H9 (cell line): ENCODE measurements around the gene SGSM2. TPM values are rescaled to one million over a fixed set of nuclear protein-coding genes. Genes with fewer than 3 reads are reported as not detected.

Experiments used
- DNase-seq: peaks from one replicate; pipeline ENCODE4 v3.0.0-alpha.2; 2017
- H2AFZ ChIP-seq: one replicate; pipeline ENCODE4 v1.6.1; 2013; ENCODE audit warnings: mild to moderate bottlenecking, low read length, control low read depth, moderate library complexity
- H2AK5ac ChIP-seq: 2 replicates; pipeline ENCODE4 v1.6.1; 2013; ENCODE audit warnings: low read length, control low read depth, mixed read lengths; ENCODE audit not compliant: insufficient read length
- H2BK120ac ChIP-seq: one replicate; pipeline ENCODE4 v1.6.1; 2013; ENCODE audit warnings: low read depth, mild to moderate bottlenecking, low read length, control low read depth, inconsistent platforms; ENCODE audit not compliant: poor library complexity, severe bottlenecking
- H2BK12ac ChIP-seq: 2 replicates; pipeline ENCODE4 v1.6.1; 2013; ENCODE audit warnings: low read length, control low read depth, mixed read lengths, low read depth; ENCODE audit not compliant: insufficient read length
- H2BK15ac ChIP-seq: 2 replicates; pipeline ENCODE4 v1.6.1; 2013; ENCODE audit warnings: low read depth, low read length, control low read depth
- H2BK20ac ChIP-seq: one replicate; pipeline ENCODE4 v1.6.1; 2013; ENCODE audit warnings: low read depth, mild to moderate bottlenecking, low read length, control low read depth, inconsistent platforms; ENCODE audit not compliant: poor library complexity, severe bottlenecking
- H2BK5ac ChIP-seq: 2 replicates; pipeline ENCODE4 v1.6.1; 2013; ENCODE audit warnings: low read length, control low read depth, mixed read lengths; ENCODE audit not compliant: insufficient read length
- H3K14ac ChIP-seq: 2 replicates; pipeline ENCODE4 v1.6.1; 2013; ENCODE audit warnings: low read length, control low read depth; ENCODE audit not compliant: insufficient read depth
- H3K18ac ChIP-seq: 2 replicates; pipeline ENCODE4 v1.6.1; 2013; ENCODE audit warnings: low read depth, mild to moderate bottlenecking, mixed read lengths, low read length, control low read depth; ENCODE audit not compliant: insufficient read length
- H3K23ac ChIP-seq: 2 replicates; pipeline ENCODE4 v1.6.1; 2013; ENCODE audit warnings: low read length, control low read depth, mixed read lengths, low read depth; ENCODE audit not compliant: insufficient read length
- H3K23me2 ChIP-seq: 2 replicates; pipeline ENCODE4 v1.6.1; 2013; ENCODE audit warnings: low read depth, mild to moderate bottlenecking, mixed read lengths, low read length, control low read depth; ENCODE audit not compliant: insufficient read length, poor library complexity, severe bottlenecking
- H3K27ac ChIP-seq: 2 replicates; pipeline ENCODE4 v1.5.1; 2013; ENCODE audit warnings: low read length, control low read depth, mixed read lengths, low read depth; ENCODE audit not compliant: insufficient read length
- H3K27me3 ChIP-seq: 2 replicates; pipeline ENCODE4 v1.6.1; 2013; ENCODE audit warnings: low read length, control low read depth, inconsistent platforms; ENCODE audit not compliant: insufficient read depth
- H3K4ac ChIP-seq: 2 replicates; pipeline ENCODE4 v1.6.1; 2013; ENCODE audit warnings: low read depth, mild to moderate bottlenecking, control low read depth, inconsistent platforms, low read length, moderate library complexity
- H3K4me1 ChIP-seq: 2 replicates; pipeline ENCODE4 v1.6.1; 2013; ENCODE audit warnings: low read length, control low read depth, inconsistent platforms; ENCODE audit not compliant: insufficient read depth
- H3K4me2 ChIP-seq: 2 replicates; pipeline ENCODE4 v1.6.1; 2013; ENCODE audit warnings: low read length, control low read depth, mixed read lengths; ENCODE audit not compliant: insufficient read length, insufficient read depth
- H3K56ac ChIP-seq: 2 replicates; pipeline ENCODE4 v1.6.1; 2013; ENCODE audit warnings: low read depth, mild to moderate bottlenecking, mixed read lengths, low read length, control low read depth; ENCODE audit not compliant: insufficient read length
- H3K79me1 ChIP-seq: 2 replicates; pipeline ENCODE4 v1.6.1; 2013; ENCODE audit warnings: low read depth, mild to moderate bottlenecking, moderate library complexity, low read length, control low read depth, inconsistent platforms; ENCODE audit not compliant: insufficient read depth, poor library complexity, severe bottlenecking
- H3K79me2 ChIP-seq: 2 replicates; pipeline ENCODE4 v1.6.1; 2013; ENCODE audit warnings: low read length, control low read depth, inconsistent platforms; ENCODE audit not compliant: insufficient read depth
- H3K9ac ChIP-seq: 2 replicates; pipeline ENCODE4 v1.6.1; 2013; ENCODE audit warnings: low read length, control low read depth, mixed read lengths; ENCODE audit not compliant: insufficient read length; ENCODE audit errors: extremely low read depth
- H3K9me3 ChIP-seq: one replicate; pipeline ENCODE4 v1.6.1; 2013; ENCODE audit warnings: low read depth, low read length, inconsistent platforms; ENCODE audit not compliant: control insufficient read depth
- H3T11ph ChIP-seq: one replicate; pipeline ENCODE4 v1.6.1; 2013; ENCODE audit warnings: mild to moderate bottlenecking, low read length, control low read depth, inconsistent platforms
- H4K20me1 ChIP-seq: one replicate; pipeline ENCODE4 v1.6.1; 2013; ENCODE audit not compliant: control insufficient read depth, insufficient read length, insufficient read depth
- H4K5ac ChIP-seq: 2 replicates; pipeline ENCODE4 v1.6.1; 2013; ENCODE audit warnings: low read depth, mild to moderate bottlenecking, mixed read lengths, low read length, control low read depth; ENCODE audit not compliant: insufficient read length
- H4K8ac ChIP-seq: replicated peaks from 2 replicates; pipeline ENCODE4 v1.6.1; 2013; ENCODE audit warnings: low read length, control low read depth, mixed read lengths, low read depth; ENCODE audit not compliant: insufficient read length
- H4K91ac ChIP-seq: 2 replicates; pipeline ENCODE4 v1.6.1; 2013; ENCODE audit warnings: low read depth, mild to moderate bottlenecking, moderate library complexity, mixed read lengths, low read length, control low read depth; ENCODE audit not compliant: insufficient read length
- H3K27ac Mint-ChIP-seq, 3 experiments: 2 replicates in 2 of 3; 3 replicates in 1 of 3; pipeline ENCODE4 v1.8.0; 2020 to 2021; ENCODE audit warnings: mixed read lengths in 3 of 3, mild to moderate bottlenecking in 1 of 3, moderate library complexity in 1 of 3
- H3K27me3 Mint-ChIP-seq: 2 replicates; pipeline ENCODE4 v1.8.0; 2021; ENCODE audit warnings: low read depth, mild to moderate bottlenecking, moderate library complexity, mixed read lengths
- H3K36me3 Mint-ChIP-seq, 3 experiments: 2 replicates in 2 of 3; 3 replicates in 1 of 3; pipeline ENCODE4 v1.8.0; 2020 to 2021; ENCODE audit warnings: low read depth in 3 of 3, mixed read lengths in 3 of 3; ENCODE audit not compliant: insufficient read depth in 1 of 3
- H3K4me1 Mint-ChIP-seq, 2 experiments: 2 replicates each; pipeline ENCODE4 v1.8.0; 2020; ENCODE audit warnings: mixed read lengths in 2 of 2
- H3K4me3 Mint-ChIP-seq, 2 experiments: 2 replicates in 1 of 2; 3 replicates in 1 of 2; pipeline ENCODE4 v1.8.0; 2020 to 2021; ENCODE audit warnings: mild to moderate bottlenecking in 2 of 2, mixed read lengths in 2 of 2, moderate library complexity in 1 of 2
- H3K9me3 Mint-ChIP-seq, 2 experiments: 2 replicates in 1 of 2; 3 replicates in 1 of 2; pipeline ENCODE4 v1.8.0; 2020; ENCODE audit warnings: mild to moderate bottlenecking in 2 of 2, mixed read lengths in 2 of 2, moderate library complexity in 1 of 2
- WGBS: extraction: QIAGEN DNeasy Blood & Tissue Kit; methylation state at CpG from one replicate; pipeline ENCODE4 v1.1.7; 2013; ENCODE audit warnings: missing lambda C conversion rate, low lambda C conversion rate, mixed read lengths; ENCODE audit not compliant: insufficient read length; ENCODE audit errors: extremely low coverage; 5-methylcytosine and 5-hydroxymethylcytosine counted together
- total RNA-seq: library from RNA; stranded (reverse); gene quantifications from 2 replicates; pipeline ENCODE4 v1.2.1, GENCODE V29; 2021
- TF ChIP-seq, protein P1 (sequence below): fragments of 200-600 bp; sonication (generic); conservative IDR thresholded peaks from 3 replicates; pipeline ENCODE4 v1.8.0; 2021; ENCODE audit warnings: antibody characterized with exemption, mild to moderate bottlenecking

SGSM2 gene
- total RNA-seq, 1 experiment from 2014 or later, result 45.6 TPM

DNA sequence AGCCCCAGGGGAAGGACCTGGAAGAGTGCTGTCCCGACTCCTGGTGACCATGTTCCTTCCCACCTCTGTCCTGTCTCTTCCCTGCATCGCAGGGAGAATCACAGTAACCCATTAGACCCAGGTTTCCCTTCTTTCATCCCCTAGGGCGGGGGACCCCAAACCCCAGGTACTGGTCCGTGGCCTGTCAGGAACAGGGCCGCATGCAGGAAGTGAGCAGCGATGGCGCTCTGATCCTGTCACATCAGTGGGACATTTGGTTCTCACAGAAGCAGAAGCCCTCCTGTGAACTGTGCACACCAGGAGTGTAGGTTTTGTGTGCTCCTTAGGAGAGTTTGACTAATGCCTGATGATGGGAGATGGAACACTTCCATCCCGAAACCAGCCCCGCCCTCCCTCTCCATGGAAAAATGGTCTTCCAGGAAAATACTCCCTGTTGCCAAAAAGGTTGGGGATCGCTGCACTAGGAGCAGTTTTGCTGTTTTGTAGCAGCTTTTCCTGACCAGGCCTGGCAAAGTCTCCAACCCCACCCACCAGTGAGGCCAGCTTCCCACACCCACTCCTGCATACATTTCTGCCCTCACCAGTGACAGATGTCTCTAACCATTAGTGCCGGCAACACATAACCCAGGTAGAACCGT, 53.0 kb downstream of the SGSM2 start:
- Histone ChIP-seq H2AFZ (no peak overlapping the region), H3K4me1 (no peaks in the 10 kb centered on the region)

More for the DNA sequence above, 53.0 kb downstream of the SGSM2 start:
- no peak overlapping the region for H2AK5ac ChIP-seq
- no peak overlapping the region for H2BK5ac ChIP-seq
- H2BK120ac ChIP-seq, result no peak overlapping the region
- no peak overlapping the region for H3K4me2 ChIP-seq
- Mint-ChIP-seq H3K27me3 (no peaks in the 10 kb centered on the region), H3K4me1 (peaks cover 23 to 36% of the 10 kb centered on the region in 2 experiments), H3K9me3 (no peaks in the 10 kb centered on the region; a peak in 2 of 5 replicates), H3K27ac (peak overlapping the region in 2 of 3 experiments; percentile 73 to 79; a peak in 3 of 7 replicates), H3K36me3 (peaks cover 5 to 37% (median 27%) of the 10 kb centered on the region in 3 experiments; a peak in 6 of 7 replicates), H3K4me3 (peak overlapping the region in 1 of 2 experiments; percentile 55; a peak in 1 of 5 replicates)
- no peak overlapping the region for H2BK12ac ChIP-seq
- no peak overlapping the region for H3K4ac ChIP-seq
- H3K23me2 ChIP-seq, result peaks cover 4% of the 10 kb centered on the region
- H2BK20ac ChIP-seq, result no peak overlapping the region
- H4K5ac ChIP-seq, result no peak overlapping the region
- no peak overlapping the region for H4K8ac ChIP-seq
- WGBS, result no CpG with 5 or more reads among the region's 12 CpGs
- H2BK15ac ChIP-seq, result no peak overlapping the region
- H3K14ac ChIP-seq, result no peak overlapping the region
- no peak overlapping the region for H3T11ph ChIP-seq
- no peaks in the 10 kb centered on the region for H4K20me1 ChIP-seq
- TF ChIP-seq, protein P1, sequence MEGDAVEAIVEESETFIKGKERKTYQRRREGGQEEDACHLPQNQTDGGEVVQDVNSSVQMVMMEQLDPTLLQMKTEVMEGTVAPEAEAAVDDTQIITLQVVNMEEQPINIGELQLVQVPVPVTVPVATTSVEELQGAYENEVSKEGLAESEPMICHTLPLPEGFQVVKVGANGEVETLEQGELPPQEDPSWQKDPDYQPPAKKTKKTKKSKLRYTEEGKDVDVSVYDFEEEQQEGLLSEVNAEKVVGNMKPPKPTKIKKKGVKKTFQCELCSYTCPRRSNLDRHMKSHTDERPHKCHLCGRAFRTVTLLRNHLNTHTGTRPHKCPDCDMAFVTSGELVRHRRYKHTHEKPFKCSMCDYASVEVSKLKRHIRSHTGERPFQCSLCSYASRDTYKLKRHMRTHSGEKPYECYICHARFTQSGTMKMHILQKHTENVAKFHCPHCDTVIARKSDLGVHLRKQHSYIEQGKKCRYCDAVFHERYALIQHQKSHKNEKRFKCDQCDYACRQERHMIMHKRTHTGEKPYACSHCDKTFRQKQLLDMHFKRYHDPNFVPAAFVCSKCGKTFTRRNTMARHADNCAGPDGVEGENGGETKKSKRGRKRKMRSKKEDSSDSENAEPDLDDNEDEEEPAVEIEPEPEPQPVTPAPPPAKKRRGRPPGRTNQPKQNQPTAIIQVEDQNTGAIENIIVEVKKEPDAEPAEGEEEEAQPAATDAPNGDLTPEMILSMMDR, result no peak
- no peak overlapping the region for H4K91ac ChIP-seq
- no peak overlapping the region for H3K27ac ChIP-seq
- H3K18ac ChIP-seq, result no peak overlapping the region
- no peak overlapping the region for H3K23ac ChIP-seq
- no peak overlapping the region for H3K9ac ChIP-seq
- H3K27me3 ChIP-seq, result no peaks in the 10 kb centered on the region
- no peak overlapping the region for H3K56ac ChIP-seq
- H3K79me2 ChIP-seq, result no peaks in the 10 kb centered on the region
- H3K9me3 ChIP-seq, result no peaks in the 10 kb centered on the region
- no peaks in the 10 kb centered on the region for H3K79me1 ChIP-seq
- no peak for DNase-seq
